Measurements from ENCODE around the gene UBR4.

The UBR4 gene

GRCh38 chr1:19122668-19123067 lies 87.4 kb downstream of the UBR4 start:
- H3K4me3 ChIP-seq (replicated peaks; ENCODE audit: low read depth, low read length): no peak overlapping the region
- DNase-seq (ENCODE audit: extremely low read depth, low read depth): no peak
- TF ChIP-seq CTCF (IDR thresholded peaks at IDR 0.05; ENCODE audit: low read depth, low read length, missing control alignments): no peak

GRCh38 chr1:19121192-19121591 lies 88.9 kb downstream of the UBR4 start:
- TF ChIP-seq CTCF (IDR thresholded peaks at IDR 0.05; ENCODE audit: low read depth, low read length, missing control alignments): no peak
- DNase-seq (ENCODE audit: extremely low read depth, low read depth): no peak
- no peak overlapping the region for H3K4me3 ChIP-seq (replicated peaks; ENCODE audit: low read depth, low read length)

DNA sequence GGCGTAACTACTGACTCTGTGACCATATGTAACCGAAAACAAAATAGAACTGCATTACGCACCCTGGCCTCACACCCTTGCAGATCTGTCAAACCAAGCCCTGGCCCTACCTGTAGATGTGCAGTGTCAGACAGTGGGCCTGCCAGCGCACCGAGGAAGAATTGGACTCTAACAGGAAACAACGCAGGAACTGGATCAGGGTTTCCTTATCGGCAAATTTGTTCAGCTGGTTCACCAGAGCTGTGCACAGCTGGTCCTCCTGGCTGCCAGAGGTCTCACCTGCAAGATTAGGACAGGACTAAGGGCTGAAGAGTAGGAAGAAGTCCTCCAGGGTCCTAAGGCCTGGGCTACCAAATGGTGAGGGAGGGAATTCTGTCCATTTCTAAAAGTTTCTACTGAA lies 90.0 kb downstream of the UBR4 start:
- H3K4me3 ChIP-seq (replicated peaks; ENCODE audit: low read depth, low read length): no peak overlapping the region
- no peak for DNase-seq (ENCODE audit: extremely low read depth, low read depth)
- TF ChIP-seq CTCF (IDR thresholded peaks at IDR 0.05; ENCODE audit: low read depth, low read length, missing control alignments): no peak

DNA sequence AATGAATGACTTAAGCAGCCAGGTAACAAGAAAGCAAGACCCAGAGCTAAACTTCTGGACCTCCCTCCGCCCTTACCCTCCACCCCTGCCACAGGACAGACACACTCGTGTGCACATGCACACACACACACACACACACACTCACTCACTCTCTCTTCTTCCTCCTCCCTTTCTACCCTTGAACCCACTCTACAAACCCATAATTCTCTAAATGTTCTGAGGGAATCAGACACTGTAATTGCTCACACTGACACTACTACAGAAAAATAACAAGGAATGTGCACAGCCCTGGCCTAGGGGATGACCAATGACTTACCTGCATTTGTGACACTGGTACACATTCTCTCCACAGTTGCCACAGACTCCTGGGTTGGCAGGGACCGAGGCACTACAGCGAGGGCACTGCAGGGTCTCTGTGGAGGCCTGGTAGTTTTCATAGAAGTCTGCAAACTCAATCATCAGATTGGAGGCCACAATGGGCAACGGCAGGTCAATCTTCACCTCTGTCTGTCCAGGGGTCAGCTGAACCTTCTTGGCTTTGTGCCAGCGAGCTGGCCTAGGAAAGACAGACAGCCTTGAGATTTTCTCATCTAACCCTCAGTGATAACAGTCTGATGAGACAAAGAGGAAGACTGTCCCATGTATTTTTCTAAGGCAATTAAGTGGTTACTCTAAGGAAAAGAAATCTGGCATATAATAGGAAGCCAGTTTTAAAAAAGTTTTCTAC lies 94.8 kb downstream of the UBR4 start:
- no peak for DNase-seq (ENCODE audit: extremely low read depth, low read depth)

GRCh38 chr1:19113697-19114092 lies 96.4 kb downstream of the UBR4 start:
- peak; percentile 67 for TF ChIP-seq CTCF (IDR thresholded peaks at IDR 0.05; ENCODE audit: low read depth, low read length, missing control alignments)
- H3K4me3 ChIP-seq (replicated peaks; ENCODE audit: low read depth, low read length): no peak overlapping the region
- DNase-seq (ENCODE audit: extremely low read depth, low read depth): peak; percentile 6

More for the DNA sequence above, 94.8 kb downstream of the UBR4 start:
- TF ChIP-seq CTCF (IDR thresholded peaks at IDR 0.05; ENCODE audit: low read depth, low read length, missing control alignments): no peak
- H3K4me3 ChIP-seq (replicated peaks; ENCODE audit: low read depth, low read length): no peak overlapping the region

GRCh38 chr1:19112891-19113696 lies 97.0 kb downstream of the UBR4 start:
- H3K4me3 ChIP-seq (replicated peaks; ENCODE audit: low read depth, low read length): no peak overlapping the region
- TF ChIP-seq CTCF (IDR thresholded peaks at IDR 0.05; ENCODE audit: low read depth, low read length, missing control alignments): no peak
- no peak for DNase-seq (ENCODE audit: extremely low read depth, low read depth)
